Activated T-helper 17 cell treated with anti-CD3 and anti-CD28 coated beads, Interleukin-2, amount 50 U/mL, for 72 hours (primary cell): Measurements from ENCODE around the gene FAR2. TPM values are rescaled to one million over a fixed set of nuclear protein-coding genes. Genes with fewer than 3 reads are reported as not detected.
"Not testable (repeated sequence)": the region's sequence is repeated elsewhere in the genome, so short reads cannot be mapped to it uniquely, and the experiment has no call there.

Experiments
- ATAC-seq: fragments of 150-1000 bp; cut with Tn5 transposase; replicated peaks from 2 replicates; pipeline ENCODE4 v1.10.0; 2021; ENCODE audit warnings: mild to moderate bottlenecking, moderate library complexity
- H3K27ac Mint-ChIP-seq: one replicate; pipeline ENCODE4 v1.8.0; 2022; ENCODE audit warnings: mixed read lengths
- H3K27me3 Mint-ChIP-seq: one replicate; pipeline ENCODE4 v1.8.0; 2022; ENCODE audit warnings: mixed read lengths
- H3K36me3 Mint-ChIP-seq: one replicate; pipeline ENCODE4 v1.8.0; 2022; ENCODE audit warnings: low read depth, mild to moderate bottlenecking, mixed read lengths
- H3K4me1 Mint-ChIP-seq: one replicate; pipeline ENCODE4 v1.8.0; 2022; ENCODE audit warnings: mixed read lengths
- H3K4me3 Mint-ChIP-seq: one replicate; pipeline ENCODE4 v1.8.0; 2022; ENCODE audit warnings: mild to moderate bottlenecking, mixed read lengths
- H3K9me3 Mint-ChIP-seq: one replicate; pipeline ENCODE4 v1.8.0; 2022; ENCODE audit warnings: mixed read lengths
- total RNA-seq, 2 donors: library from RNA; stranded (reverse); gene quantifications; one replicate each; pipeline ENCODE4 v1.2.3, GENCODE V29; 2022

The FAR2 gene
- total RNA-seq, 2 donors from 2014 or later, result 6.2 to 18.5 TPM

DNA sequence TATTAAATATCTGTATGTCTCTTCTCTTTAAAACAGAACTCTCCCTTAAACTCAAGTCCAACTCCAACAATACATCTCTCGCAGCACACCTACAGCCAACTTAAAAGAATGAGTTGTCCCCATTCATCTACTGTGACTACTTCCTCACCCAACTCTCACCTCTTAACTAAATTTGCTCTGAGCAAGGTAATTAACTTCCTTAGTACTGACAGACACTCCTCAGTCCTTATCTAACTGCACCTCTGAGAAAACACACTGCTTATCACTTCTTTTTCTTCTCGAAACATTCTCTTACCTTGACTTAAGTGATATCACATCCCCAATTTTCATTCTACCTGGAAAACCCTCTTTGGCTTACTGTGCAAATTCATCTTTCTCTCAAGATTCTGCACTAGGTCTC lies 224.9 kb downstream of the FAR2 start:
- no peaks in the 10 kb centered on the region for H3K27me3 Mint-ChIP-seq
- H3K27ac Mint-ChIP-seq, result no peak overlapping the region
- no peak overlapping the region for H3K4me3 Mint-ChIP-seq
- no peak for ATAC-seq
- H3K36me3 Mint-ChIP-seq, result peaks cover 63% of the 10 kb centered on the region
- no peaks in the 10 kb centered on the region for H3K9me3 Mint-ChIP-seq
- H3K4me1 Mint-ChIP-seq, result peaks cover 5% of the 10 kb centered on the region

DNA sequence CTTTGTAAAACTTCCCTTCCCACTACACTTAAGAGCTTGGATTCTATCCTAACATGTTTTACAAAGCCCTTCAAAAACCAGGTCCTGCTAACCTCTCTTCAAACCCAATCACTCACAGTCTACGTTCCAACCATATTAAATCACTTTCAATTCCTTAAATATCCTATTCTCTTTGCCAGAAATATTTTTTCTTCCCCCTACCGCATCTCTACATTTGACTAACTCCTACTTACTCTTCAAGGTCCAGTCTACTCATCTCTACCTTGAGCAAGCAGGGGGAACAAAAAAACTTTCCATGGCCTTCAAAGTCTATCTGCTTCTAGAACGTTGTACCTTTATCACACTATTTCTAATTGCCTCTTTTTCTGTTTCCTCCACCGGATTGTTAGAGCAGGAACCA lies 225.8 kb downstream of the FAR2 start:
- no peak overlapping the region for H3K27ac Mint-ChIP-seq
- no peaks in the 10 kb centered on the region for H3K27me3 Mint-ChIP-seq
- peaks cover 12% of the 10 kb centered on the region for H3K4me1 Mint-ChIP-seq
- no peak for ATAC-seq
- H3K4me3 Mint-ChIP-seq, result no peak overlapping the region
- H3K36me3 Mint-ChIP-seq, result peaks cover 64% of the 10 kb centered on the region
- H3K9me3 Mint-ChIP-seq, result no peaks in the 10 kb centered on the region

DNA sequence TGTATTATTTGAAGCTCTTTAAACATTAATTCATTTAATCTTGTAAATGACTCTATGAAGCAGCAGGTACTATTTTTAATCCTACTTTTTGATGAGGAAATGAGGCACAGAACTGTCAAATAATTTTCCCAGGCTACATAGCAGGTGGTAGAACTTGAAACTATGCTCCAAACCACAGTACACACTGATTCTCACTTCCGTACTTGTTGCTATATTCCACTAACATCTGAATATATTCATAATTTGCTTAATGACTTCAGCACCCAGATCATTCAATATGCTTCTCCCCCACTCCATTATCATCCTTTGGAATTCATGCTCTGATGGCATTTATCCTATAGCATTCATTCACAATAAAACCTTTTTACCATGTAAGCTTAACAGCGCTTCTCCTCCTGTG lies 227.0 kb downstream of the FAR2 start:
- Mint-ChIP-seq H3K36me3 (peaks cover 56% of the 10 kb centered on the region), H3K27me3 (no peaks in the 10 kb centered on the region), H3K4me3 (no peak overlapping the region), H3K9me3 (no peaks in the 10 kb centered on the region), H3K27ac (peak overlapping the region; percentile 57), H3K4me1 (peaks cover 12% of the 10 kb centered on the region)
- no peak for ATAC-seq

DNA sequence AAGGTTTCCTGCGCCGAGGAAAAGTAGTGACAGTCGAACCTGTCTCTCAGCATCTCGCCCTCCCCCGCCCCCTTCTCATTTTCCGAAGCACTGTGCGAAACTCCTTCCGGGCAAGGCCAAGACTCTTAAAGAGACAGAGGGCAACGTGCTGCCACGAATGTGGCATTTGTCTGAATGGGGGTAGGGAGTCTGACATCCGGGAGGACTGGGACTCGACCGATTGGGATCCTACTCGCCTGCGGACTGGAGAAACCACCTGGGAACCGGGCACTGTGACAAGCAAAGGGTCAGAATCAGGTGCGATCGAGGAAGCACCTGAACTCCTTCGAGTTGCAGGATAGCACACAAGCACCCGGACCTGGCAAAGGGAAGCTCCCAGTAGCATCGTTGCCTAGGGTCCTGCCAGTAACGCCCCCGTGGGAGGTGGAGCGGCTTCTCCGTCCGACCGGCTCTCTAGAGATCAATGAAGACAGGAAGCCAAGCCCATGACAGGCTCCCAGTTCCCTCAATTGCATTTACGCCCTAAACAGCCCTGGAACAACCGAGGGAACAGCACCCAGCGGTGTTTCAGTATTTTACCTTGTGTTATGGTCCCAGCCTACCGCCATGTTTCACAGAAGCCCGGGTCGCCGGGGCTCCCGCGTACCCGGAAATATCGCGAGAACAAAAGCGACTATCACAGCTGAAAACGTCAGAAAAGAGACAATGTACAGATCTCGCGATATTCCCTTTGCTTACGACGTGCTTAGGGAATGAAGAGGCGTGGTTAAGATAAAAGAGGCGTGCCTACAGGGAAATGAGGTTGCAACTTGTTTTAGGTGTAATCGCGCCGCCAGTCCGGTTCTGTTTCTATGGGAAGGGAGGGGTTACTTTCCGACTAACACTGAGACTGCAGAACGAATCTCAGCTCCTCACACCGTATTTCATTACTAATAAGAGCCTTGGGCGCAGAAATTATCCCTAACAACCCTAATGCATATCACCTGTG lies 231.8 kb downstream of the FAR2 start, which contains the start of gene ERGIC2:
Gene ERGIC2 (minus strand): TSS at position 637 of the 988 bp plus-strand sequence. CDS start 9,539 bp downstream, outside the sequence.
- peaks cover 46% of the 10 kb centered on the region for H3K36me3 Mint-ChIP-seq
- H3K27ac Mint-ChIP-seq, result peak within 1 kb of the TSS; percentile 91
- H3K9me3 Mint-ChIP-seq, result no peaks in the 10 kb centered on the region
- no peaks in the 10 kb centered on the region for H3K27me3 Mint-ChIP-seq
- peak within 1 kb of the TSS; percentile 86 for H3K4me3 Mint-ChIP-seq
- peaks cover 12% of the 10 kb centered on the region for H3K4me1 Mint-ChIP-seq
- ATAC-seq, result peak; percentile 94

DNA sequence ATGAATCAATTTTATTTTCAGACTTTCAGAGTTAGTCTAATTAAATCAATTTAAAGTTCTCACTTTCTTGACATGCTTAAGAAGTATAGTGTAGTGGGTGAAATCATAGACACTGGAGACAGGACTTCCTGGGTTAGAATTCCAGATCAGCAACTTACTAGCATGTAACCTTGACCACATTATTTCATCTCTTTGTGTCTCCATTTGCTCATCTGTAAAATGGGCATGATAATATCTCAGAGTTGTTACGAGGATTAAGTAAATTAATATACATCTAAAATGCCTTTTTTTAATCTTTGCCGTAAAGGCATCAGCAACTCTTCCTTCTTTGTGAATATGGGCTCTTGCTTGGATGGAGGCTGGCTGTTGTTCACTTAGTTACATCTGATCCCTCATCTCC lies 233.2 kb downstream of the FAR2 start:
- ATAC-seq, result no peak
- H3K9me3 Mint-ChIP-seq, result no peaks in the 10 kb centered on the region

DNA sequence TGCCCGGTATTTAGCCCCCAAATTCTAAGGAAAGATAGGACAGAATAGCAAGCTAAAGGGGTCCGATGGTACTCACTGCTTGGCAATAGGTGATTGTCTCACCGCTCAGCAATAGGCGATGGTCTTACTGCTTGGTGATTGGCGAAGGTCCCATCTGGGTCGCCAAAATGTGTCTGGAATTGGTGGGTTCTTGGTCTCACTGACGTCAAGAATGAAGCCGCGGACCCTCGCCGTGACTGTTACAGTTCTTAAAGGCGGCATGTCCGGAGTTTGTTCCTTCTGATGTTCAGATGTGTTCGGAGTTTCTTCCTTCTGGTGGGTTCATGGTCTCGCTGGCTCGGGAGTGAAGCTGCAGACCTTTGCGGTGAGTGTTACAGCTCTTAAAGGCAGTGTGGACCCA lies 236.1 kb downstream of the FAR2 start:
- H3K27me3 Mint-ChIP-seq, H3K27ac Mint-ChIP-seq, H3K4me1 Mint-ChIP-seq, H3K4me3 Mint-ChIP-seq, H3K36me3 Mint-ChIP-seq, H3K9me3 Mint-ChIP-seq, ATAC-seq: not testable (repeated sequence)

More for the DNA sequence above, 233.2 kb downstream of the FAR2 start:
- peaks cover 32% of the 10 kb centered on the region for H3K36me3 Mint-ChIP-seq
- H3K4me3 Mint-ChIP-seq, result peak overlapping the region; percentile 86
- H3K27ac Mint-ChIP-seq, result peak overlapping the region; percentile 91
- no peaks in the 10 kb centered on the region for H3K27me3 Mint-ChIP-seq
- H3K4me1 Mint-ChIP-seq, result peaks cover 12% of the 10 kb centered on the region

Other genes starting within 250 kb of the FAR2 start
- gene ERGIC2, start 231.9 kb downstream of the FAR2 start, total RNA-seq, result 10 to 100 TPM; 78.8 to 96.6 TPM